ENCODE results near the gene KDSR. TPM values are rescaled to one million over a fixed set of nuclear protein-coding genes. Genes with fewer than 3 reads are reported as not detected.

The KDSR gene
- total RNA-seq, 1 donor from 2014 or later: 35.7 TPM

DNA sequence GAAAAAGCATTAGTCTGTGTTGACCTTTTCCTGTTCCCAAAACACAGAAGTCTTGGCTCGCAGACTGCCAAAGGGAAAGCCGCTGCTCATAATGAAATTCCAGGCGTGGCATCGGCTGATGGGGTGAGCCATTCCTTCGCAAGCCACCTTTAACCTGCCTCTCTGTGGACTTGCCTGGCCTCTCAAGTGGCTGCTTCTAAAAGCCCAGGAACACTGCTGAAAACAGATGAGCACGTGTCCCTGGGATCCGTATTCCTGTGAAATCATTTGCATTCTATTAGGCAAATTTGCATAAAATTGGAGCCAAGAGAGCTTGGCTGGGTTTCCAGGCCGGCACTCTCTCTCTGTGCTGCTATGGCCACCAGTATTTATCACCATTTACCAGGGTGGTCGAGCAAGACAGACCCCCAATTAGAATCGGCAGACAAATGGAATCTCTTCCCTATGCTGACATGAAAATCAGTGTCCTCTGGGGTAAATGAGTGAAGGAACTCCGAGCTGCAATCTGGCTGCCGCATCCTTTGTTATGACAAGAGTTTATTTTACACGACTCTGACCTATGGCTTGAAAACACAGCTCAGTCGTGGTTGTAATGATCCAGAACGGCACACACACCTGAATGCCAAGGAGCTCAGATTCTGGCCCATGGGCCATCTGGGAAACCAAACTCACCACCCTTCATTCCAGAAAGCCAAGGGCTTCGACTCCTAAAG is 69.2 kb downstream of the KDSR start:
- Mint-ChIP-seq H3K36me3 (ENCODE audit: low read depth) (peaks cover 16% of the 10 kb centered on the region), H3K4me1 (peaks cover 41% of the 10 kb centered on the region), H3K27ac (ENCODE audit: unreplicated experiment) (no peak overlapping the region), H3K4me3 (no peak overlapping the region), H3K9me3 (no peaks in the 10 kb centered on the region), H3K27me3 (ENCODE audit: low read depth) (no peaks in the 10 kb centered on the region)
- no peak for DNase-seq (ENCODE audit: low read depth, low spot score)
- TF ChIP-seq, protein P1, sequence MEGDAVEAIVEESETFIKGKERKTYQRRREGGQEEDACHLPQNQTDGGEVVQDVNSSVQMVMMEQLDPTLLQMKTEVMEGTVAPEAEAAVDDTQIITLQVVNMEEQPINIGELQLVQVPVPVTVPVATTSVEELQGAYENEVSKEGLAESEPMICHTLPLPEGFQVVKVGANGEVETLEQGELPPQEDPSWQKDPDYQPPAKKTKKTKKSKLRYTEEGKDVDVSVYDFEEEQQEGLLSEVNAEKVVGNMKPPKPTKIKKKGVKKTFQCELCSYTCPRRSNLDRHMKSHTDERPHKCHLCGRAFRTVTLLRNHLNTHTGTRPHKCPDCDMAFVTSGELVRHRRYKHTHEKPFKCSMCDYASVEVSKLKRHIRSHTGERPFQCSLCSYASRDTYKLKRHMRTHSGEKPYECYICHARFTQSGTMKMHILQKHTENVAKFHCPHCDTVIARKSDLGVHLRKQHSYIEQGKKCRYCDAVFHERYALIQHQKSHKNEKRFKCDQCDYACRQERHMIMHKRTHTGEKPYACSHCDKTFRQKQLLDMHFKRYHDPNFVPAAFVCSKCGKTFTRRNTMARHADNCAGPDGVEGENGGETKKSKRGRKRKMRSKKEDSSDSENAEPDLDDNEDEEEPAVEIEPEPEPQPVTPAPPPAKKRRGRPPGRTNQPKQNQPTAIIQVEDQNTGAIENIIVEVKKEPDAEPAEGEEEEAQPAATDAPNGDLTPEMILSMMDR (conservative IDR thresholded peaks at IDR 0.05): no peak

DNA sequence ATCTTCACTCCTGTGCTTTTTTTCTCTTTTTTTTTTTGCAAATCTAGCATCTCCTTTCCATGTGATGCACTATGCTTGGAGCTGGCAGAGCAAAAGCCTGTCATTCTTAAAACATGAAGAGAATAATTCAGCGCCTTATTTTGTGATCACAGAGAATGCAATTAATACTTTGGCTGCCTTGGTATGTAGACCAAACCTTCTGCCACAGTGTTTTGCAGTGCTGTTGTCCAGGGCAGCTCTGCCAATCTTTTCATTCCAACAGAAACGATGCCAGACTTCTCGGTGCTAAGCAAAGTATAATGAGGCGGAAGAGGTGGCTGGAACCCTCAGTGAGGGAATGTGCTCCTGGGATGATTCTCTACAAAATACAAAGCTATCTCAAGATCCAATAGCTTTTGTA is 73.1 kb downstream of the KDSR start:
- no peaks in the 10 kb centered on the region for H3K27me3 Mint-ChIP-seq (ENCODE audit: low read depth)
- H3K4me1 Mint-ChIP-seq: peaks cover 18% of the 10 kb centered on the region
- H3K36me3 Mint-ChIP-seq (ENCODE audit: low read depth): peaks cover 14% of the 10 kb centered on the region
- H3K27ac Mint-ChIP-seq (ENCODE audit: unreplicated experiment): no peak overlapping the region
- no peaks in the 10 kb centered on the region for H3K9me3 Mint-ChIP-seq
- TF ChIP-seq, protein P1 (conservative IDR thresholded peaks at IDR 0.05): no peak
- no peak for DNase-seq (ENCODE audit: low read depth, low spot score)
- no peak overlapping the region for H3K4me3 Mint-ChIP-seq

DNA sequence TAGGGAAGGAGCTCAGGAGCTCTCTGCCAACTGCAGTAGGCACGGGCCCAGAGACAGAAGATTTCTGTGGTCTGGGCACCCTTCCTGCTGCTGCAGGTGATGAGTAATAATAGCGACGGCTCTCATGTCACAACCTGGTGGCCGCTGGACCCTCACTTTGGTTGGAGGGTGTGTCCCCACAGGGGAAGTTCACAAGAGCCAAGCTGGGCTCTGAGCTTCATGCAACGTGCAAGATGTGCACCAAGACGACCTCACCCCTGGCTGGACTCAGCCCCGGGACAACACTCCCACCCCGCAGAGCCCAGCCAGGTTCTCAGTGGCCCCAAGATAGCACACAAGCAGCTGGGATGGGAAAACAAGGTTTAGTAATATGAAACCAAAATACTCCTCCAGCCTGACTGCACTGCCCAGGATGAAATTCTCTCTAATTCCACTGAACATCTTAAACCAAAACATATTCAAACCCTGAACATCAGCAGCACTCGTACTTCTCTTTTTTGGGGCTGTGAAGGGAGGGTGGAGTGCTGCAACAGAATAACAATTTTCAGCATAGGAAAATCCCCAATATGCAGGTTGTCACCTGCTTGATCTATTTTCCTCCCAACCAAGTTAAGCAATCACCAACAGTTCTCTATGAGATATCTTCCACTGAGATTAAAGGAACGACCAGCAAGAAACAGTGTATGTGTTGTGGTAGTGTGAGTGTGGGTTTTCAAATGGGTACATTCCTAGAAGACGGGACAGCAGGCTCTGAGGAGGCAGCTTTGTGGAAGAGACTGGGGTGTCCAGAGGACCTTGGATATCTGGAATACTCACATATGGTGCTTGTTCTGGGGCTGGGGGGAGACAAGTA is 73.9 kb downstream of the KDSR start:
- H3K27ac Mint-ChIP-seq (ENCODE audit: unreplicated experiment): peak overlapping the region; percentile 38
- TF ChIP-seq, protein P1 (conservative IDR thresholded peaks at IDR 0.05): no peak
- H3K27me3 Mint-ChIP-seq (ENCODE audit: low read depth): no peaks in the 10 kb centered on the region

DNA sequence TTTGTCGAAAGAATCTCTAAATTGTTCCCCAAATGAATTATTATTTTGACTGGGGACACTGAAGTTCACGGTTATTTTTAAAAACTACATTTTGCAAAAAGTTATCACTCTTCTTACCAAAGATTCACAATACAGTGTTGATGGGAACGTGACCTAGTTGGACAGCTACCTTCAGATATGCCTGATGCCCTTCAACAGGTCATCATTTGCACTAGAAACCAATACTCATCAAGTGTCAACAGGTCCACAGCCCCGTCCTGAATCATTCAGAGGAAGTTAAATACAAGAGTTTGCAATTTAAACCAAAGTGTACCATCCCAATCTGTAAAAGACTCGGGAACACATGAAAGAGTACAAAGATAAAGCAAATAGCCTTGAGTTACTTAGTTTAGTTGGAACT is 75.7 kb downstream of the KDSR start:
- no peaks in the 10 kb centered on the region for H3K9me3 Mint-ChIP-seq
- H3K4me3 Mint-ChIP-seq: no peak overlapping the region
- H3K27me3 Mint-ChIP-seq (ENCODE audit: low read depth): no peaks in the 10 kb centered on the region
- H3K36me3 Mint-ChIP-seq (ENCODE audit: low read depth): peaks cover 14% of the 10 kb centered on the region
- no peak for DNase-seq (ENCODE audit: low read depth, low spot score)
- H3K27ac Mint-ChIP-seq (ENCODE audit: unreplicated experiment): no peak overlapping the region
- H3K4me1 Mint-ChIP-seq: peaks cover 12% of the 10 kb centered on the region
- TF ChIP-seq, protein P1 (conservative IDR thresholded peaks at IDR 0.05): no peak

More for the DNA sequence above, 73.9 kb downstream of the KDSR start:
- H3K9me3 Mint-ChIP-seq: no peaks in the 10 kb centered on the region
- no peak overlapping the region for H3K4me3 Mint-ChIP-seq
- DNase-seq (ENCODE audit: low read depth, low spot score): no peak
- peaks cover 14% of the 10 kb centered on the region for H3K36me3 Mint-ChIP-seq (ENCODE audit: low read depth)
- peaks cover 12% of the 10 kb centered on the region for H3K4me1 Mint-ChIP-seq

DNA sequence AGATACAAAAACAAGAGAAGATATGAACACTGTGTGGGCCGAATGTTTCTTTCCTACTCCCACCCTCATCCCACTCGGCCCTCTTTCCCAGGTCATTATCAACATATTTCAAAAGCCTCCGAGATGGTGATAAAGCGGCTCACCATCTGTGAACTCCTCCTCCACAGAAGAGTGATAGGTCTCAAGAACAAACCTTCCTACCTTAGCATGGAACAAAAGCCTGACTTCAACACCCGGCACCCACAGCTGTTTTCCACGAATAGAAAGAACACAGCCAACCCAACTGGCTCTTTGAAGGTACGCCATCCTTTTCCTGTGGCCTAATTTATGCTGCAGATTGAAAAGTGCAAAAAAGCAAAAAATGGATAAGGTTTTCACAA is 76.2 kb downstream of the KDSR start:
- Mint-ChIP-seq H3K36me3 (ENCODE audit: low read depth) (peaks cover 13% of the 10 kb centered on the region), H3K4me1 (peaks cover 12% of the 10 kb centered on the region), H3K4me3 (no peak overlapping the region), H3K27me3 (ENCODE audit: low read depth) (no peaks in the 10 kb centered on the region), H3K27ac (ENCODE audit: unreplicated experiment) (no peak overlapping the region), H3K9me3 (no peaks in the 10 kb centered on the region)
- TF ChIP-seq, protein P1 (conservative IDR thresholded peaks at IDR 0.05): no peak
- DNase-seq (ENCODE audit: low read depth, low spot score): no peak
